HG03060 (cell line): ENCODE results near the gene TUBA4B.
"Not testable (repeated sequence)": the region's sequence is repeated elsewhere in the genome, so short reads cannot be mapped to it uniquely, and the experiment has no call there.

Source experiments
- ATAC-seq: cut with Tn5 transposase; IDR thresholded peaks from one replicate; pipeline ENCODE4 v1.9.1; 2021; ENCODE audit warnings: low read depth, moderate number of reproducible peaks; ENCODE audit not compliant: unreplicated experiment

TUBA4B gene

DNA sequence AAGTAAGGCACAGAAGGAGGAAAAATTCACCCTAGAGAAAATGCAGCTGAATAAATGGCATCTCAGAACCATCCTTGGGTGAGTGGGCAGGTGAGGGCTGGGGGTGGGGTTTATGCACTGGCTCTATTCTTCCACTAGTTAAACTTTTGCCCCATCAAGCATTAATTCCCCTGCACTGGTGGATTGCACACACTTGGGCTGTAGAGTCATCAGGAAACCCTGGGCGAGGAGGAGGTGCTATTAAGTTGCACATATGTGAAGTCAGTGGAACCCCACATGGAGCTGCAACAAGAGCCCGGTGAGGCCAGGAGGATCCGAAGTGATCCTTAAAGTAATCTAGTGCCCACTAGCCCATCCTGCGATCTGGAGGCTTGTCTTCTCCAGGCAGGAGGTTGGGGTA lies 19.3 kb downstream of the TUBA4B start:
- ATAC-seq = no peak

DNA sequence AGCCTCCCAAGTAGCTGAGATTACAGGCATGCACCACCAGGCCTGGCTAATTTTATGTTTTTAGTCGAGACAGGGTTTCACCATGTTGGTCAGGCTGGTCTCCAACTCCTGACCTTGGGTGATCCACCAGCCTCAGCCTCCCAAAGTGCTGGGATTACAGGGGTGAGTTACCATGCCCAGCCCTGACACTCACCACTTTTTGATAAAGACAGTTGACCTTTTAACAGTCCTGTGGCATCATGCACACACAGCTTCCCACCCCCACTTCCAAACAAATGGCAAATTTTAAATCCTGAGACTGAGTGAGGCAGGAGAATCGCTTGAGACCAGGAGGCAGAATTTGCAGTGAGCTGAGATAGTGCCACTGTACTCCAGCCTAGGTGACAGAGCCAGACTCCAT lies 20.0 kb downstream of the TUBA4B start:
- ATAC-seq = no peak

DNA sequence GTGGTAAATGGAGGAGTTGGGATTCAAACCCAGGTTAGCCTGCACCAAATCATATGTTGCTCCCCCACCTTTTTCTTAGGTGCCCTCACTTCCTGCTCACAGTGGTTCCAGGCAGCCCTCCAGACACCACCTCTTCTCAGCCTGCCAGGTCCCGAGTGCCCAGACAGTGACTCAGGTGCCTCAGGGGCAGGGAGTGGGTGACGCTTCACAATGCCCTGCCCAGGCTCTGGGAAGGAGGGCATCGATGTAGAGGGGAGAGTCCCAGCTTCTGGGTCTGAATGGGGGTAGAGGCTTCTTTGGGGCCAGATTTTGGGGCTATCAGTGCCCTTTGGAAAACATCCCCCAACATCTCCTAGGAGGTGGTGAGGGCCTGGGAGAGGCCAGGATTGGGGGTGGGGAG lies 20.9 kb downstream of the TUBA4B start:
- ATAC-seq = no peak

DNA sequence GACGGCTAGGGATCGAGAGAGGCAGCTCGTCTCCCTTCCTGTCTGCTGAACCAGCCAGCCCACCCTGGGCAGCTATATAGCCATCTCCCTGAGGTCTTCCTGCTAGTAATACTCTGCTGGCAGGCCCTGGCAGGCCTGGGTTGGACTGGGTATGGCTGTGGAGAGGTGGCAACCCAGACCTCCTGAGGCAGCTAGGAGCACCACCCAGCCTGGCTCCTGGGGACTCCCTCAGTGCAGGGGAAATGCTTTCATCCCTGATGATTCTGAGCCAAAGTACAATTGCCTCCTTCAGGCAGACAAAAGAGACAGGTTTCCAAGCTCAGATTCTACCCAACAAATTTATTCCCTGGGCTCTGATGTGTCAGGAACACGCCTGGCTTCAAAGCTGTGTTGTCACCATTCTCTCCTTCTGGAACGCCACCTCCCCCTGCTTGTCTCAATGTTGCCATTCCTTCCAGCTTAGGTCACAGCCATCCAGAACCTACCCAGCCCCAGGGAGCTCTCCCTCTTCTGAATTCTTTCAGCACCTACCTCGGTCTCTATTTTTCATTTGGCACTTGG lies 21.4 kb downstream of the TUBA4B start:
- no peak for ATAC-seq

DNA sequence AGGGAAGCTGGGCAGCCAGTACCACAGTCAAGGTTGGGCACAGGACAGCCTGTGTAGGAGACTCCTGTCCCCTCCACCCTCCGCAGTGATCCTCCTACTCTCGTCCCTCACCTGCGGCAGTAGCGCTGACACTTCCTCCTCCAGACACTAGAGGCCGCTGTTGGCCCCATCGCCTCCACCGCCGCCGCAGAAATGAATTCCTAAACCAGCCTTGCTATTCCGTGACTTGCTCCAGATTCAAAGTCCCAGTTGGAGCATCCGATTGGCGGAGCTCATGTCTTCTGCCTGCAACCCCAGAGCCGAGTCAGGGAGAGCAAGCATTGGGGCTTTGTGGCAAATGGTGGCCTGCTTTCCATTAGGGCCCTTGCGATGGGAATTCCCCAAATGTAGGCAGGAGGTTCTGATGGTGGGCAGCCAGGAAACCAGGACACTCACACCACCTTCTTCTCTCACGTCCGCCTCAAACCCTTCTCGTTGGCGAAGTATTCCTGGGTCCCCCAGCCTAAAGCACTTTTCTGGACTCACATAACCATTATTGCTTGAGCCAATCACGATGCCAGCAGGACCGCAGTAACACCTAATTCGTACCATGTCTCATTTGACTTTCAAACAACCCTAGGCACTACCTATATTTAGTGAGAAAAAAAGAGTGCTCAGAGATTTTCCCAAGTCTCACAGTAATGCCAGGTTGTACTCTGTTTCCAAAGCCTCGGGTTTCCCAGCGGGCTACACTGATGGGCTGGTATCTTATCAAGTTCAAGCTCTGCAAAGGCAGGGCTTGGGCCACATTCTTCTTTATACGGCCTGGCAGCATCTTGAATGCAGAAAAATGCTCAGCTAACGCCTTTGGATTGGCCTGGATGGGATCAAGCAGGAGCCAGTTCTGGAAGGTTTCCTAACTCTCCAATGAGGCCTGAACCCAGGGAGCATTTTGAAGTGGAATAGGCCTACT lies 24.9 kb downstream of the TUBA4B start:
- ATAC-seq = no peak

DNA sequence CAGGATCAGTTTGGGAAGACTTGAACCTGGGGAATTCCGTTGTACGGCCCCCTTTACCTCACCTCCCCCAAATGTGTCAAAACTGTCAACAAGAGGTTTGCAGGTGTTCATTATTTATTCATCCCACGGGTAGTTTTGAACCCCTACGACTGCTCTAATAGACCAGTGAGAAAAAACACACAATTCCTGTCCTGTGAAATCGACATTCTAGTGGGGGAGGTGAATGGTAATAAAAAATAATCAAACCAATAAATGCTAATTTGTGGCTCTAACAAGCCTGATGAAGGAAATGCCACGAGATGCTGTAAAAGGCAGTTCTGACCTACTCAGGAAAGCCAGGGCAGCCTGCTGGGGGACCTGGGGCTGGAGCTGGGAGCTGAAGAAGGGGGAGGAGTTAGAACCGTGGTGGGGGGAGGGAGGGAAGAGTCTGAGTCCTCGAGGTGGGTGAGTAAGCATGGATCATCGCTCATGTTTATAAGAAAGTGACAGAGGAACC lies 25.7 kb downstream of the TUBA4B start:
- ATAC-seq = no peak

DNA sequence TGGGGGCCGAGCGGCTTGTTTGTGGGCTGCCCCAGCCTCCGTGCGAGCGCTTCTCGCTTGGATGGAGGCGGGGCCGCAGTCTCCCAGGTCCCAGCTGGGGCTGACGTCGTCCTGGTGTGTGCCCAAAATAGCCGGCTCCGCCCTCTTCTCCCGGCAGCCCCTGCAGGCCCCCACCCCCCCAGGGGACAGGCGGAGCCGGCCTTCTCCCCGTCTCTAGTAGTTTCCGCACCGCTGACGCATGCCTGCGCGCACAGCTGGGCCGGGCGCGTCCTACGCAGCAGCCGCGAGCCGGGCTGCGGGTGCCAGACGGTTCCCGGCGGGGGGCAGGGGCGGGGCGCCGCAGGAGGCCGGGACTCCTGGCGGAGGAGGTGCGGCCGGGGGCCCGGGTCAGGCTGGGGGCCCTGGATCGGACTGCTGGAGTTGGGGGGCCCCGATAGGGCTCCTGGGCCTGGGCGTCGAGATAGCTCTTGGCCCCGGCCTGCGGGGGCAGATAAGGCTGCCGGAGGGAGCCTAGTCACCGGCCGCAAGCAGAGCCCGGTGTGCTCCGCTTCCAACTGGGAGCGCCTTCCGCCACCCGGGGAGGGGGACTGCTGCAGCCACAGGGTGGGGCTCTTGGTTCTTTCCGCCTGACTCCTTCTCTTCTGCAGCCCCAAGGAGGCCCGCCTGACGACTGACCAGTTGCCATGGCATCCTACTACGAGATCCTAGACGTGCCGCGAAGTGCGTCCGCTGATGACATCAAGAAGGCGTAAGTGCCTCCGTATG lies 26.3 kb downstream of the TUBA4B start, which contains the start of gene DNAJB2:
Gene DNAJB2 (plus strand): TSS at position 216 of the 765 bp plus-strand sequence. CDS start 468 bp downstream, at position 684.
- ATAC-seq = peak; percentile 71

DNA sequence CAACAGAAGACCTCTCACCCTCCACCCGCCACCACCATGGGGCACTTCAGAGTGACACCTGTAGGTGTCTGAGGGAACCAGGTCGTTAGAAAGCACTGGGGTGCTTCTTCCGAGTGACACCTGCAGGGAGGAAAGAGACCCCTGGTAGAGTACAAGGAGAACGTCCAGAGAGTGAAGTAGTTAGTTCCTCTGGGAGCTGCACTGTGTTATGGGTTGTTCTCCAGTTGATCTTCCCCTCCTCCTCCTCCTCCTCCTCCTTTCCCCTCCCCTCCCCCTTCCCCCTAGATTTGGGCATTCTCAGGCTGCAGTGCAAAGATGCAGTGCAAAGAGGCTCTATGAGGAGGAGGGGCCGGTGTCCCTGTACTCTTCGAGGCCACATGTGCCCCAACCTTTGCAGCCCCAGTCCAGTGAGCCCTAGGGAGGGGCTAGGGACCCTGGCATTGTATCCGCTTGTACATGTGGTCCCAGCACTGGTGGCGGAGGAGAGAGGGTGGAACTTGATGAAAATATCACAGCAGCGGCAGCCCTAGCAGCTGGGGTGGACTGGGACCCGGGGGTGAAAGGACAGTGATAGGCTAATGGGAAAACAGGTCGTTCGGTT lies 27.0 kb downstream of the TUBA4B start:
- no peak for ATAC-seq

DNA sequence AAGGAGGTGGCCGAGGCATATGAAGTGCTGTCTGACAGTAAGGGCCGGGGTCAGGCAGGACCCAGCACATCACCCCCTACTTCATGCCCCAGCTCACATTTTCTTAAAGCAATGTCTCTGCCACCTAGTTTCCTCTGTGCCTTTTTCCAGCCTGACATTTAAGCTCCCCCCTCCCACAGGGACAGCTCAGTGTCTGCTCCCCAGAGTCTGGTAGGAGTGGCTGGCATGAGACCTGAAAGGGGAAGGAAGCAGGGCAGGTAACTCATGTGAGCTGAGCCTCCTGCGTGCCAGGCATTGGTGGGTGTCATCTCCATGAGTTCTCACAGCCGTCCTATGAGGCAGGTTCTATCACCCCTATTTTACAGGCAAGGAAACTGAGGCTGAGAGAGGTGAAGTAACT lies 27.6 kb downstream of the TUBA4B start:
- ATAC-seq = no peak

DNA sequence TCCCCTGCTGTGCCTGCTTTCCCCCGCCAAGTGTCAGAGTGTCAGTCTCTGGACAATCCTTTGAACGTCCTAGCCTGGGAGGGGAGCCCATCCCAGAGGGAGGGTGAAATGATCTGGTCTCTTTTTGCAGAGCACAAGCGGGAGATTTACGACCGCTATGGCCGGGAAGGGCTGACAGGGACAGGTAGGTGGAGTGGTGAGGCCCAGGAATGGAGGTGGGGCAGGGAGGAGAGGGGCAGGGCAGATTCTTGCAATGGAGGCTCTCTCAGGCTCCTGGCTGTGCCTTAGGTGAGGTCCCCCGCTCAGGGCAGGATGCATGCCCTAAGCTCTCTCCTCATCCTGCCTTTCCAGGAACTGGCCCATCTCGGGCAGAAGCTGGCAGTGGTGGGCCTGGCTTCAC lies 28.5 kb downstream of the TUBA4B start:
- ATAC-seq = no peak

DNA sequence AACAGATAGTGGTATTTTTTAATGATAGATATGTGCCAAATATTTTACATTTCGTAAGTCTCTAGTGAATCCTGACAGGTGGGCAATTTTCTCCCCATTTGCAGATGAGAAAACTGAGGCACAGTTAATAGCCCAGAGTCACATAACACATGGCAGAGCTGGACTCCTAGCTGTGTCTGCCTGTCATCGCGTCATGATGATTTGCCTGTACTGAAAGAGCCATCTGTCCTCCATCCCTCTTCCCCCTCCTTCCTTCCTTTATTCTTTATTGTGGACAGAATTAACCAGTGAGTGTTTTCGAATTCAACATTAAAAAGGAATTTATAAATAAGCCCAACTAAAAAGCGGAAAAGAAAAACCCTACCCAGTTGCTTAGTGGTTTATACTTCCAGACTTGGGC lies 29.3 kb downstream of the TUBA4B start:
- ATAC-seq = no peak

DNA sequence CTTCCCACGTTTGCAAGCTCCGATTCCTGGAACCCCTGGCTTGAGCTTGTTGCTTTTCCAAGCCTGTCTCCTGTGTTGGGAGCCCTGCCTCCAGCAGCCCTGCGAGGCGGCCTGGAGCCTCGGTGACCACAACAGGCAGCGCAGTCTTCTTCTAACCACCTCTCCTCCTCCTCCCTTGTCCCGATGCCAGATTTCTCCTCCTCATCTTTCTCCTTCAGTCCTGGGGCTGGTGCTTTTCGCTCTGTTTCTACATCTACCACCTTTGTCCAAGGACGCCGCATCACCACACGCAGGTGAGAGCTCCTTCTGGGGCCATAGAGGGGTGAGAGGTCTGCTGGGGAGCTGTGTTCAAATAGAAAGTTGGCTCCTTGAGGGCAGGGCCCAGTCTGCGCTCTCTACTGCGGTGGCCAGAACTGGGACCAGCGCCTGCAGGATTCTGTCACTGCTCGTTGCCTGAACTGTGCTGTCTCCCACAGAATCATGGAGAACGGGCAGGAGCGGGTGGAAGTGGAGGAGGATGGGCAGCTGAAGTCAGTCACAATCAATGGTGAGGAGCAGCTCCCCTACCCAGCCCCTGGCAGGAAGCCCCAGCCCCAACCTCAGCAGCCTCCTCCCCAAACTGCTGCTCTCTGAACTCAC lies 30.0 kb downstream of the TUBA4B start:
- no peak for ATAC-seq

DNA sequence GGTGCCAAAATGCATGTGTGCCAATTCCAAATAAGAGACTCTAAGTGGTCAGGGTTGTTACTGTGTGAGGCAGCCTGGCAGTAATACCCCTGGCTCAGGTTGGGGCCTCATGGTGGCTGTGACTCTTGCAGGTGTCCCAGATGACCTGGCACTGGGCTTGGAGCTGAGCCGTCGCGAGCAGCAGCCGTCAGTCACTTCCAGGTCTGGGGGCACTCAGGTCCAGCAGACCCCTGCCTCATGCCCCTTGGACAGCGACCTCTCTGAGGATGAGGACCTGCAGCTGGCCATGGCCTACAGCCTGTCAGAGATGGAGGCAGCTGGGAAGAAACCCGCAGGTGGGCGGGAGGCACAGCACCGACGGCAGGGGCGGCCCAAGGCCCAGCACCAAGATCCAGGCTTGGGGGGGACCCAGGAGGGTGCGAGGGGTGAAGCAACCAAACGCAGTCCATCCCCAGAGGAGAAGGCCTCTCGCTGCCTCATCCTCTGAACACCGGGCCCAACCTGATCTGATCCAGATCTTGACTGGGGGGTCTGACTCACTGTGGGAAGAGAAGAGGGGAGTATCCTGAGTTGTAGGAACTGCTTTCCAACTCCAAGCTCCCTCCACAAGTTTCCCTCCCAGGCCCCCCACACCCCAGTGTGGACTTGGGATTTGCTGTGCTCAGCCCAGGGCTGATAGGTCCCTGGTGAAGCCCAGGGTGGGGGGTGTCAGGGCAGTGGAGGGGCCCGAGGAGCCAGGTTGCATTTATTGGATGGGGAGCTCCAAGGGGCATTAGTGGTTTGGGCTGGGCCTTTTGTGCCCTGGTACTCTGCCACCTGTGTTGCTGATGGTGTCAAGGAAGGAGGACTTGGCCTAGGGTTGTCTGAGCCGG lies 31.7 kb downstream of the TUBA4B start:
- no peak for ATAC-seq

DNA sequence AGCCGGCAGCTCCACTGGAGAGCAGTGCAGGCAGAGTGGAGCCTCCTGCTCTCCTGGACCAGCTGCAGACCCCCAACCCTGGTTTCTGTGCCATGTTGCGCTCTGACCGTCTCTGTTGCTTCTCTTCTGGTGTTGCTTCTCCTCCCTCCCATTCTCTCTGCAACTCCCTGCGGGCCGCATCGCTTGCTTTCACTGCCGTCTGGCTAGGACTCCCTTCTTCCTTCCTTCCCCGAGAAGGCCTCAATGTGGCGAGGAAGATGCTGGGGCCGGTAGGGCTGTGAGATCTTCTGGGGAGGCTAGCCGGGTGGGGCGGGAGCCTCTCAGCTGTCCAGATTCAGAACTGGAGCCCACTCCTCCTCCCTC lies 32.3 kb downstream of the TUBA4B start:
- no peak for ATAC-seq

DNA sequence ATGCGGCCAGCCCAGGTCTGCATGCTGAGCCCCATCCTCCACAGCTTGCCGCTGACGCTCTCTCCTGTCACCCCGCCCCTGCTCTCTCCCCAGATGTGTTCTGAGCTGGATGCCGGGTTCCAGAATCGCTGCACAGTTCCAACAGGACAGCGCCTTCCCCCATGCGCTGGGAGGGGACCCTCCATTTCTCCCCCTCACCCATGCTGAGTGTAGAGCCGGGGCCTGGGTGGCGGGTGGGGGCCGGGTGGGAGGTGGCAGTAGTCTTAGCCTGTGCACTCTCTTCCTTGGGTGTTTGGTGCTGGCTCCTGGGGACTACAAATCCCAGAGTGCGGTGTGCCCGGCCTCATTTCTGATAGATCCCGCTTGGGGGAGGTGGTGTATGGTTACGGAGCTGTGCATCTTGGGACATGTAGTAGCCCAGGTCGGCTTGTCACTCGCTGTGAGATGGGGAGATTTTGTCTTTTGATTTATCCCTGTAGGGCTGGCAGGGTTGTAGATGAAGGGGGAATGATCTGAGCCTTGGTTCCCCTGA lies 32.9 kb downstream of the TUBA4B start:
- ATAC-seq = no peak

DNA sequence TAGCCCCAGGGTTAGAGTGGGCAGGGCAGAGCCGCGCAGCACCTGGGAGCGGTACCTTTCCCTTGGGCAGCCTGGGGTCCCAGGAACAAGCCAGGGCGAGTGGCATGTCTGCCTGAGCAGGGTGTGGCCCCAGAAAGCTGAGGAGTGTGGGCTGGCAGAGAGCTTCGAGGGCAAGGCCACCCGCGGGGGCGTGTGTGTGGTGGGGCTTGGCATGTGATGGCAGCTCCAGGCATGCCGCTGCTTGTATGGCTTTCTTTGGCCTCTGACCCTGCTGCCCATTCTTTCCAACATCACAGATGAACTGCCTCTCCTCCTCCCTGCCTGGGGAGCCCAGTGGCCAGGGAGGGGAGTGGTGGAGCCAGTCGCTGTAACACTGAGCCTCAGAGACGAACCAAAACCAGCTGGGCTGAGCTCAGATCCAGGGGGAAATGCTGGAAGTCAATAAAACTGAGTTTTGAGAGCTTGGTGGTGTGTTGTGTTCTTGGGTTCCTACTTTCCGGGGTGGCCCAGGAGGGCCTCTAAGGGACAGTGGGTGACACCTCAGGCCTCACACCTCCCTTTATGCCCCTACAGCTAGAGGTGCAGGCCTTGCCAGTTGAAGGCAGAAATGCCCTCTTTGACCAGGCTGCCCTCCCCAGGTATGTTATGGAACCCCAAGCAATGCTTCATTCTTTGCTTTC lies 33.5 kb downstream of the TUBA4B start:
- no peak for ATAC-seq

DNA sequence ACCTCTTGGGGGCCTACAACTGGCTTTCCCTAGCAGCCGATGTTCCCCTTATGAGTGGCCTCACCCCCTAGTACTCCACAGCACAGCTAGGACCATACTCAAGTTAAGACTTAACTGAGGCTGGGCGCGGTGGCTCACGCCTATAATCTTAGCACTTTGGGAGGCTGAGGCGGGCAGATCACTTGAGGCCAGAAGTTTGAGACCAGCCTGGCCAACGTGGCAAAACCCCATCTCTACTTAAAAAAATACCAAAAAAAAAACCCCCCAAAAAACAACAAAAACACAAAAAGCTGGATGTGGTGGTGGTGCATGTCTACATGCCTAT lies 34.0 kb downstream of the TUBA4B start:
- ATAC-seq = not testable (repeated sequence)

DNA sequence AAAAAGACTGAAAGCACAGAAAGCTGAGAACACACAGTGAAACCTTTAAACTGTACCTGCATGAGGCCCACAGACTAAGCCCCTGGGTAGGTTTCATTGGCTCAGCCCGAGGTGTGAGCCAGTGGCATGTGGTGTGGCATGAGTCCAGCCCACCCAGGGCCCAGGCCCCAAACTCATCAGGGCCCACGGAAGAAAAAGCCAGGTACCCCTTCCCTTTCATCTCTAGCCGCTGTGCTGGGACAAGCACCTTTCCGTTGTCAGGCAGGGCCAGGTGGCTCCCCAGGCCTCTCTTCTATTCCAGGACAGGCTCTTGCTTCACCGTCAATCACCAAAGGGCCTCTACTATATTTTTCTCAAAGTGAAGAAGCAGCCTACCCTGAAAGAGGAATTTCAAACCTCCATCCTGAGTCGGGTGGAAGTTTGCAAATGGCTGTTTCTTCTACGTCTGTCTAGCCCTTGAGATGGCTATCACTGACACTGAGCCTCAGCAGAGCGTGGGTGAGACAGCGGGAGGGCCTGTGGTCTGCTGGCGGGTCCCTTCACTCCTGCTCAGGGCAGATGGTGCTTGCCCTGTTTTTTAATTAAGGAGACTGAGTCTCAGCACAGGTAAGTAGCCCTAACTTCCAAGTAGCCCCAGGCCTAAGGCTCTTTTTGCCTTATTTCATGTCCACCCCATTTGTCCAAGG lies 34.7 kb downstream of the TUBA4B start:
- no peak for ATAC-seq
